Kidney epithelial cell (primary cell): ENCODE data around the gene MAD1L1. TPM values are rescaled to one million over a fixed set of nuclear protein-coding genes. Genes with fewer than 3 reads are reported as not detected.

Source experiments
- DNase-seq: peaks from one replicate; pipeline ENCODE4 v3.0.0-alpha.2; 2010; ENCODE audit warnings: low read depth
- H3K27me3 ChIP-seq: 2 replicates; pipeline ENCODE4 v1.6.0; 2011; ENCODE audit warnings: low read length; ENCODE audit not compliant: control insufficient read depth, insufficient read depth
- H3K36me3 ChIP-seq: 2 replicates; pipeline ENCODE4 v1.5.1; 2011; ENCODE audit warnings: low read length; ENCODE audit not compliant: control insufficient read depth, insufficient read depth
- H3K4me3 ChIP-seq: 2 replicates; pipeline ENCODE4 v1.5.1; 2011; ENCODE audit warnings: low read depth, mild to moderate bottlenecking, control low read depth, low read length
- CTCF ChIP-seq: IDR thresholded peaks from 2 replicates; pipeline ENCODE4 v1.5.1; 2011; ENCODE audit warnings: mild to moderate bottlenecking, moderate library complexity, low read length, control low read depth, inconsistent platforms; ENCODE audit not compliant: insufficient read depth, poor library complexity, severe bottlenecking
- total RNA-seq: library from RNA; depleted of rRNA; stranded (reverse); fragments of >200 nt; gene quantifications from 2 replicates; pipeline ENCODE4 v1.2.3, GENCODE V29; 2015

Gene MAD1L1
- total RNA-seq, 1 donor from 2014 or later: 61.2 TPM

- H3K36me3 ChIP-seq: no peaks in the 10 kb centered on the region
- TF ChIP-seq CTCF: no peak
- no peak overlapping the region for H3K4me3 ChIP-seq
- H3K27me3 ChIP-seq: no peaks in the 10 kb centered on the region
- DNase-seq: no peak
Observed at GRCh38 chr7:1918063-1918645, 314.6 kb downstream of the MAD1L1 start.

- no peak for TF ChIP-seq CTCF
- DNase-seq: no peak
- Histone ChIP-seq H3K27me3 (no peaks in the 10 kb centered on the region), H3K36me3 (no peaks in the 10 kb centered on the region), H3K4me3 (no peak overlapping the region)
Observed at GRCh38 chr7:1917221-1918062, 315.3 kb downstream of the MAD1L1 start.

GRCh38 chr7:1916601-1916970 is 316.2 kb downstream of the MAD1L1 start:
- Histone ChIP-seq H3K4me3 (no peak overlapping the region), H3K27me3 (no peaks in the 10 kb centered on the region), H3K36me3 (no peaks in the 10 kb centered on the region)
- no peak for DNase-seq
- no peak for TF ChIP-seq CTCF

- Histone ChIP-seq H3K36me3 (no peaks in the 10 kb centered on the region), H3K4me3 (no peak overlapping the region), H3K27me3 (no peaks in the 10 kb centered on the region)
- no peak for DNase-seq
- TF ChIP-seq CTCF: no peak
Observed at GRCh38 chr7:1915956-1916600, 316.7 kb downstream of the MAD1L1 start.

GRCh38 chr7:1915326-1915725 is 317.4 kb downstream of the MAD1L1 start:
- DNase-seq: no peak
- TF ChIP-seq CTCF: no peak
- no peaks in the 10 kb centered on the region for H3K27me3 ChIP-seq

More at GRCh38 chr7:1915326-1915725, 317.4 kb downstream of the MAD1L1 start:
- H3K36me3 ChIP-seq: no peaks in the 10 kb centered on the region
- no peak overlapping the region for H3K4me3 ChIP-seq
